ENCODE measurements around the gene SYNE2.

DNA sequence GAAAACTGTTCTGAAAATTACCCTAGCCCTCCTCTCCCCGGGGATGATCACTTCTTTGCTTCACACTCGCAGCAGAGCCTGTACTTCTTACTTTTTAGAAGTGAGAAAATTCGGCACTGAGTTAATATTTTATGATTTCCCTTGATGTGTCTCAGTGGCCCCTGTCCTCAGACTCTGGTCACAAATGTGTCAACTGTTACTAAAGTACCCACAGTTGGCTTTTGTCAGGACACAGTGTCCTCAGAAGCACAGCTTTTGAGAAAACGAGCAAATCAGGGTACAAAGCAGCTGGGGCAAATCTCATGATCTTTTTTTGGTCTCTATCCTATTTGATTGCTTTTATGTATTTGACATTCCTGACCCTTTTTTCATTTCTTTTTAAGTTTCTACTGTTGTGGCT is 142.5 kb downstream of the SYNE2 start:
- no peak for TF ChIP-seq EP300 (IDR thresholded peaks at IDR 0.05)
- no peak for TF ChIP-seq CTCF (IDR thresholded peaks at IDR 0.05)
- TF ChIP-seq POLR2A (IDR thresholded peaks at IDR 0.05), result no peak

Data from gastroesophageal sphincter (tissue), 3 donors.